ENCODE data around the gene FSIP1.

Gene FSIP1

GRCh38 chr15:39628144-39628508, 154.5 kb downstream of the FSIP1 start:
- Histone ChIP-seq H3K27ac (peak overlapping the region; percentile 7 to 38), H3K4me3 (no peak overlapping the region)
- TF ChIP-seq, protein P1, sequence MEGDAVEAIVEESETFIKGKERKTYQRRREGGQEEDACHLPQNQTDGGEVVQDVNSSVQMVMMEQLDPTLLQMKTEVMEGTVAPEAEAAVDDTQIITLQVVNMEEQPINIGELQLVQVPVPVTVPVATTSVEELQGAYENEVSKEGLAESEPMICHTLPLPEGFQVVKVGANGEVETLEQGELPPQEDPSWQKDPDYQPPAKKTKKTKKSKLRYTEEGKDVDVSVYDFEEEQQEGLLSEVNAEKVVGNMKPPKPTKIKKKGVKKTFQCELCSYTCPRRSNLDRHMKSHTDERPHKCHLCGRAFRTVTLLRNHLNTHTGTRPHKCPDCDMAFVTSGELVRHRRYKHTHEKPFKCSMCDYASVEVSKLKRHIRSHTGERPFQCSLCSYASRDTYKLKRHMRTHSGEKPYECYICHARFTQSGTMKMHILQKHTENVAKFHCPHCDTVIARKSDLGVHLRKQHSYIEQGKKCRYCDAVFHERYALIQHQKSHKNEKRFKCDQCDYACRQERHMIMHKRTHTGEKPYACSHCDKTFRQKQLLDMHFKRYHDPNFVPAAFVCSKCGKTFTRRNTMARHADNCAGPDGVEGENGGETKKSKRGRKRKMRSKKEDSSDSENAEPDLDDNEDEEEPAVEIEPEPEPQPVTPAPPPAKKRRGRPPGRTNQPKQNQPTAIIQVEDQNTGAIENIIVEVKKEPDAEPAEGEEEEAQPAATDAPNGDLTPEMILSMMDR (IDR thresholded peaks at IDR 0.05), result no peak
- no peak for DNase-seq (ENCODE audit: low spot score)

- TF ChIP-seq, protein P1 (IDR thresholded peaks at IDR 0.05), result no peak
- no peak for DNase-seq (ENCODE audit: low spot score)
- Histone ChIP-seq H3K27ac (no peak overlapping the region), H3K4me3 (no peak overlapping the region)
These were observed 155.0 kb downstream of the FSIP1 start for GRCh38 chr15:39627451-39628143.

- H3K4me3 ChIP-seq, result no peak overlapping the region
- peak overlapping the region in 1 of 2 donors; percentile 65 for H3K27ac ChIP-seq
- TF ChIP-seq, protein P1 (IDR thresholded peaks at IDR 0.05), result no peak
- no peak for DNase-seq (ENCODE audit: low spot score)
These were observed 156.8 kb downstream of the FSIP1 start for GRCh38 chr15:39625856-39626255.

DNA sequence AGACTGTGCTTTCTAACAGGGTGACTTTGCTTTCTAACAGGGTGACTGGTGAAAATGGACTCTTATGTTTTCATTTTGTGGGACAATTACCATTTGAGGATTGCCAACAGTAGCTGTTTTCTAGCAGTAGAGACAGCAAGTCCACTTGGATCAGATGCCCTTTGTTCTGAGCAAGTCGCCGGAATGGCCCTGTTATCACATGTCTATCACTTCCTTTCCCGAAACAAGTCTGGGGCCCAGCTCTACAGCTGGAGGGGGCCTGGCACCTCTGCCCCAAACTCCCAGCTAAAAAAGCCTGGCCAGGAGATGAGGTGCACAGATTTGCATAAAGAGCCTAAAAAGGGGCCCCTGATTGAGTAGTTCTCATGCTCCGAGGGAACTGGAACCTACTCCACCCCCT, 157.2 kb downstream of the FSIP1 start:
- TF ChIP-seq, protein P1 (IDR thresholded peaks at IDR 0.05), result no peak
- no peak for DNase-seq (ENCODE audit: low spot score)
- no peak overlapping the region for H3K4me3 ChIP-seq
- H3K27ac ChIP-seq, result peak overlapping the region; percentile 65 to 84

GRCh38 chr15:39624806-39625205, 157.8 kb downstream of the FSIP1 start:
- H3K27ac ChIP-seq, result peak overlapping the region; percentile 65 to 84
- no peak for DNase-seq (ENCODE audit: low spot score)
- H3K4me3 ChIP-seq, result no peak overlapping the region
- TF ChIP-seq, protein P1 (IDR thresholded peaks at IDR 0.05), result no peak

DNA sequence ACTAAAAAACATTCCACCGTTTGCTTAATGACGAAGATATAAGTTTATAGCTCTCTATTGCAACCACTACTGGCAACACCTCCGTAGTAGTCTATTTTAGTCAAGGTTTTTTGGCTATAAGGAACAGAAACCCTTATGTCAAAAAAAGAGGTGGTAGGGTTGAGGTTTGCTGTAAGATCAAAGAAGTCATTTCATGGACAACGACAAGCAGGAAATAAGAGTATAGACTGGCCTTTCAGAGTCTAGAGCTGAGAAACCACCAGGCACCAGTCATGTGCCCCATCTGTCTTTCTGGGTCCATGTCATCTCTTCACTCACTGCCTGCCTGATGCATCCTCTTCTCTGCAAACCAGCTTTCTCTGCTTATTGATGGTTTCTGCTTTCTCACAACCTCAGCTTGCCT, 159.1 kb downstream of the FSIP1 start:
- no peak overlapping the region for H3K4me3 ChIP-seq
- no peak for DNase-seq (ENCODE audit: low spot score)
- H3K27ac ChIP-seq, result no peak overlapping the region
- TF ChIP-seq, protein P1 (IDR thresholded peaks at IDR 0.05), result no peak

Measured in coronary artery (tissue), 2 donors.